Epithelial cell of umbilical artery (primary cell): ENCODE results near the gene NCSTN. TPM values are rescaled to one million over a fixed set of nuclear protein-coding genes. Genes with fewer than 3 reads are reported as not detected.

Source experiments
- total RNA-seq: library from RNA; depleted of rRNA; stranded (reverse); fragments of >200 nt; gene quantifications from 2 replicates; pipeline ENCODE4 v1.2.3, GENCODE V29; 2014

NCSTN gene
- 82.8 and 93.3 TPM in 2 replicates for total RNA-seq

GRCh38 chr1:160342953-160343869 is at the start of gene NCSTN, which contains the start of gene COPA:
Gene NCSTN, plus strand, starts transcription at chr1:160343383. Its CDS starts 14 bp downstream, at chr1:160343397.
Gene COPA, minus strand, starts transcription at chr1:160343250. Its CDS starts 80 bp downstream, at chr1:160343170.

GRCh38 chr1:160366731-160367515 is 23.7 kb downstream of the NCSTN start, which contains the start of gene NHLH1:
Gene NHLH1, plus strand, starts transcription at chr1:160367071. Its CDS starts 3,661 bp downstream, at chr1:160370732.

DNA sequence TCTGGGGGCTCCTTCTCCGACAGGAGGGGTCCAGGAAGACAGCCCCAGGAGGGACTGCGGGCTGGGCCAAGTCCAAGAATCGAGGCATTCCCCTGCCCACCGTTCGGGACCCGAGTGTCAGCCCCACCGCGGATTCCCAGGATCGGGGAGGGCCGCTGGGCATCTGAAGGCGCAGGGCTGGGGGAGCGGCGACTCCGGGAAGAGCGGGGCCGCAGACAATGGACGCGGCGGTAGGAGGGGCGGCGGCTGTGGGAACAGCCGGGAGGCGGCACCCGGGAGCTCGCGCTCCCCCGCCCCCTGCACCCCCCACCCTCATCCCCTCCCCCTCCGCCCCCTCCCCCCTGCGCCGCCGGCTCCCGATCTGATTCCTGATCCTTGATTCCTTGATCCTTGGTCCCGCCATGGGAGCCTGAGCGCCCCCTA is 57.1 kb downstream of the NCSTN start, which contains the start of gene VANGL2:
TSS of gene VANGL2 (plus strand) at position 342 of the 423 bp plus-strand sequence. CDS start 15,274 bp downstream, outside the sequence.

Other genes starting within 250 kb of the NCSTN start
- gene IGSF8, start 244.8 kb upstream of the NCSTN start, total RNA-seq: 10.1 and 13.8 TPM in 2 replicates
- not detected in 2 replicates for gene ATP1A2, start 227.6 kb upstream of the NCSTN start, total RNA-seq
- gene ATP1A4, start 191.8 kb upstream of the NCSTN start, total RNA-seq: not detected in 2 replicates
- not detected in 2 replicates for gene CASQ1, start 152.8 kb upstream of the NCSTN start, total RNA-seq
- 51.5 and 54.9 TPM in 2 replicates for gene PEA15, start 138.0 kb upstream of the NCSTN start, total RNA-seq
- gene DCAF8, start 80.8 kb upstream of the NCSTN start, total RNA-seq: 68.2 and 82.1 TPM in 2 replicates
- gene PEX19, start 58.2 kb upstream of the NCSTN start, total RNA-seq: 25.8 and 29.9 TPM in 2 replicates
- 259 and 315 TPM in 2 replicates for gene COPA, start 133 bp upstream of the NCSTN start, total RNA-seq
- gene NHLH1, start 23.7 kb downstream of the NCSTN start, total RNA-seq: 0.15 TPM in 1 of 2 replicates, not detected in the other
- gene VANGL2, start 57.2 kb downstream of the NCSTN start, total RNA-seq: not detected in 2 replicates
- gene SLAMF6, start 179.9 kb downstream of the NCSTN start, total RNA-seq: not detected in 2 replicates
- not detected in 2 replicates for gene CD84, start 236.1 kb downstream of the NCSTN start, total RNA-seq